H9 (cell line): Measurements from ENCODE around the gene ADGRG4. TPM values are rescaled to one million over a fixed set of nuclear protein-coding genes. Genes with fewer than 3 reads are reported as not detected.

Experiments
- DNase-seq: peaks from one replicate; pipeline ENCODE4 v3.0.0-alpha.2; 2017
- H2AFZ ChIP-seq: one replicate; pipeline ENCODE4 v1.6.1; 2013; ENCODE audit warnings: mild to moderate bottlenecking, low read length, control low read depth, moderate library complexity
- H2AK5ac ChIP-seq: 2 replicates; pipeline ENCODE4 v1.6.1; 2013; ENCODE audit warnings: low read length, control low read depth, mixed read lengths; ENCODE audit not compliant: insufficient read length
- H2BK120ac ChIP-seq: one replicate; pipeline ENCODE4 v1.6.1; 2013; ENCODE audit warnings: low read depth, mild to moderate bottlenecking, low read length, control low read depth, inconsistent platforms; ENCODE audit not compliant: poor library complexity, severe bottlenecking
- H2BK12ac ChIP-seq: 2 replicates; pipeline ENCODE4 v1.6.1; 2013; ENCODE audit warnings: low read length, control low read depth, mixed read lengths, low read depth; ENCODE audit not compliant: insufficient read length
- H2BK15ac ChIP-seq: 2 replicates; pipeline ENCODE4 v1.6.1; 2013; ENCODE audit warnings: low read depth, low read length, control low read depth
- H2BK20ac ChIP-seq: one replicate; pipeline ENCODE4 v1.6.1; 2013; ENCODE audit warnings: low read depth, mild to moderate bottlenecking, low read length, control low read depth, inconsistent platforms; ENCODE audit not compliant: poor library complexity, severe bottlenecking
- H2BK5ac ChIP-seq: 2 replicates; pipeline ENCODE4 v1.6.1; 2013; ENCODE audit warnings: low read length, control low read depth, mixed read lengths; ENCODE audit not compliant: insufficient read length
- H3K14ac ChIP-seq: 2 replicates; pipeline ENCODE4 v1.6.1; 2013; ENCODE audit warnings: low read length, control low read depth; ENCODE audit not compliant: insufficient read depth
- H3K18ac ChIP-seq: 2 replicates; pipeline ENCODE4 v1.6.1; 2013; ENCODE audit warnings: low read depth, mild to moderate bottlenecking, mixed read lengths, low read length, control low read depth; ENCODE audit not compliant: insufficient read length
- H3K23ac ChIP-seq: 2 replicates; pipeline ENCODE4 v1.6.1; 2013; ENCODE audit warnings: low read length, control low read depth, mixed read lengths, low read depth; ENCODE audit not compliant: insufficient read length
- H3K23me2 ChIP-seq: 2 replicates; pipeline ENCODE4 v1.6.1; 2013; ENCODE audit warnings: low read depth, mild to moderate bottlenecking, mixed read lengths, low read length, control low read depth; ENCODE audit not compliant: insufficient read length, poor library complexity, severe bottlenecking
- H3K27ac ChIP-seq: 2 replicates; pipeline ENCODE4 v1.5.1; 2013; ENCODE audit warnings: low read length, control low read depth, mixed read lengths, low read depth; ENCODE audit not compliant: insufficient read length
- H3K27me3 ChIP-seq: 2 replicates; pipeline ENCODE4 v1.6.1; 2013; ENCODE audit warnings: low read length, control low read depth, inconsistent platforms; ENCODE audit not compliant: insufficient read depth
- H3K4ac ChIP-seq: 2 replicates; pipeline ENCODE4 v1.6.1; 2013; ENCODE audit warnings: low read depth, mild to moderate bottlenecking, control low read depth, inconsistent platforms, low read length, moderate library complexity
- H3K4me1 ChIP-seq: 2 replicates; pipeline ENCODE4 v1.6.1; 2013; ENCODE audit warnings: low read length, control low read depth, inconsistent platforms; ENCODE audit not compliant: insufficient read depth
- H3K4me2 ChIP-seq: 2 replicates; pipeline ENCODE4 v1.6.1; 2013; ENCODE audit warnings: low read length, control low read depth, mixed read lengths; ENCODE audit not compliant: insufficient read length, insufficient read depth
- H3K56ac ChIP-seq: 2 replicates; pipeline ENCODE4 v1.6.1; 2013; ENCODE audit warnings: low read depth, mild to moderate bottlenecking, mixed read lengths, low read length, control low read depth; ENCODE audit not compliant: insufficient read length
- H3K79me1 ChIP-seq: 2 replicates; pipeline ENCODE4 v1.6.1; 2013; ENCODE audit warnings: low read depth, mild to moderate bottlenecking, moderate library complexity, low read length, control low read depth, inconsistent platforms; ENCODE audit not compliant: insufficient read depth, poor library complexity, severe bottlenecking
- H3K79me2 ChIP-seq: 2 replicates; pipeline ENCODE4 v1.6.1; 2013; ENCODE audit warnings: low read length, control low read depth, inconsistent platforms; ENCODE audit not compliant: insufficient read depth
- H3K9ac ChIP-seq: 2 replicates; pipeline ENCODE4 v1.6.1; 2013; ENCODE audit warnings: low read length, control low read depth, mixed read lengths; ENCODE audit not compliant: insufficient read length; ENCODE audit errors: extremely low read depth
- H3K9me3 ChIP-seq: one replicate; pipeline ENCODE4 v1.6.1; 2013; ENCODE audit warnings: low read depth, low read length, inconsistent platforms; ENCODE audit not compliant: control insufficient read depth
- H3T11ph ChIP-seq: one replicate; pipeline ENCODE4 v1.6.1; 2013; ENCODE audit warnings: mild to moderate bottlenecking, low read length, control low read depth, inconsistent platforms
- H4K20me1 ChIP-seq: one replicate; pipeline ENCODE4 v1.6.1; 2013; ENCODE audit not compliant: control insufficient read depth, insufficient read length, insufficient read depth
- H4K5ac ChIP-seq: 2 replicates; pipeline ENCODE4 v1.6.1; 2013; ENCODE audit warnings: low read depth, mild to moderate bottlenecking, mixed read lengths, low read length, control low read depth; ENCODE audit not compliant: insufficient read length
- H4K8ac ChIP-seq: replicated peaks from 2 replicates; pipeline ENCODE4 v1.6.1; 2013; ENCODE audit warnings: low read length, control low read depth, mixed read lengths, low read depth; ENCODE audit not compliant: insufficient read length
- H4K91ac ChIP-seq: 2 replicates; pipeline ENCODE4 v1.6.1; 2013; ENCODE audit warnings: low read depth, mild to moderate bottlenecking, moderate library complexity, mixed read lengths, low read length, control low read depth; ENCODE audit not compliant: insufficient read length
- H3K27ac Mint-ChIP-seq, 3 experiments: 2 replicates in 2 of 3; 3 replicates in 1 of 3; pipeline ENCODE4 v1.8.0; 2020 to 2021; ENCODE audit warnings: mixed read lengths in 3 of 3, mild to moderate bottlenecking in 1 of 3, moderate library complexity in 1 of 3
- H3K27me3 Mint-ChIP-seq: 2 replicates; pipeline ENCODE4 v1.8.0; 2021; ENCODE audit warnings: low read depth, mild to moderate bottlenecking, moderate library complexity, mixed read lengths
- H3K36me3 Mint-ChIP-seq, 3 experiments: 2 replicates in 2 of 3; 3 replicates in 1 of 3; pipeline ENCODE4 v1.8.0; 2020 to 2021; ENCODE audit warnings: low read depth in 3 of 3, mixed read lengths in 3 of 3; ENCODE audit not compliant: insufficient read depth in 1 of 3
- H3K4me1 Mint-ChIP-seq, 2 experiments: 2 replicates each; pipeline ENCODE4 v1.8.0; 2020; ENCODE audit warnings: mixed read lengths in 2 of 2
- H3K4me3 Mint-ChIP-seq, 2 experiments: 2 replicates in 1 of 2; 3 replicates in 1 of 2; pipeline ENCODE4 v1.8.0; 2020 to 2021; ENCODE audit warnings: mild to moderate bottlenecking in 2 of 2, mixed read lengths in 2 of 2, moderate library complexity in 1 of 2
- H3K9me3 Mint-ChIP-seq, 2 experiments: 2 replicates in 1 of 2; 3 replicates in 1 of 2; pipeline ENCODE4 v1.8.0; 2020; ENCODE audit warnings: mild to moderate bottlenecking in 2 of 2, mixed read lengths in 2 of 2, moderate library complexity in 1 of 2
- WGBS: extraction: QIAGEN DNeasy Blood & Tissue Kit; methylation state at CpG from one replicate; pipeline ENCODE4 v1.1.7; 2013; ENCODE audit warnings: missing lambda C conversion rate, low lambda C conversion rate, mixed read lengths; ENCODE audit not compliant: insufficient read length; ENCODE audit errors: extremely low coverage; 5-methylcytosine and 5-hydroxymethylcytosine counted together
- total RNA-seq: library from RNA; stranded (reverse); gene quantifications from 2 replicates; pipeline ENCODE4 v1.2.1, GENCODE V29; 2021
- TF ChIP-seq, protein P1 (sequence below): fragments of 200-600 bp; sonication (generic); conservative IDR thresholded peaks from 3 replicates; pipeline ENCODE4 v1.8.0; 2021; ENCODE audit warnings: antibody characterized with exemption, mild to moderate bottlenecking

ADGRG4 gene
- total RNA-seq, 1 experiment from 2014 or later = not detected

DNA sequence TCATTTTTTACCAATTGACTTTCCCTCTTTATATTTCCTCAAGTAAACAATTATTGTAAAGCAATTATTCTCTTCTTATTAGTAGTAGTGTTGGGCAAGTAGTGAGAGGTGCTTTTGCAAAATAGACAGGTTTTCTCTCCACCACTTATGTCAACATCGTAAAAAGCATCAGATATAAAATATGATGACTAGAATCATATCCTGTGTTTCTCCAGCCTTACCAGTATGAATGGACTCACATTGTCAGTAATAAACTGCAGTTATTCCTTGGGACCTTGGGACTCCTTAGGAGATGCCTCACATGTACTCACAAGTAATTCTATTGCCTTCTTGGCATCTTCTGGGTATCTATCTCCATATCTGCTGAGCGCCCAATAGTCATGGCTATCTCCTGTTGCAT, 146.5 kb downstream of the ADGRG4 start:
- Histone ChIP-seq H3K27me3 (no peaks in the 10 kb centered on the region), H2BK15ac (no peak overlapping the region), H4K5ac (no peak overlapping the region), H3K79me1 (no peaks in the 10 kb centered on the region), H2BK20ac (no peak overlapping the region), H3K4me1 (no peaks in the 10 kb centered on the region), H4K91ac (no peak overlapping the region), H2BK12ac (no peak overlapping the region), H2AK5ac (no peak overlapping the region), H3K23me2 (no peaks in the 10 kb centered on the region), H3K18ac (no peak overlapping the region), H4K20me1 (no peaks in the 10 kb centered on the region), H3K56ac (no peak overlapping the region), H3K9ac (no peak overlapping the region), H3K4ac (no peak overlapping the region), H3K23ac (no peak overlapping the region), H2AFZ (no peak overlapping the region), H3K14ac (no peak overlapping the region), H2BK120ac (no peak overlapping the region), H3K79me2 (no peaks in the 10 kb centered on the region), H3K4me2 (no peak overlapping the region), H2BK5ac (no peak overlapping the region), H4K8ac (no peak overlapping the region), H3K9me3 (peaks cover 18% of the 10 kb centered on the region), H3T11ph (no peak overlapping the region), H3K27ac (no peak overlapping the region)
- Mint-ChIP-seq H3K4me3 (no peak overlapping the region), H3K27ac (no peak overlapping the region), H3K27me3 (no peaks in the 10 kb centered on the region; the same call in 1 of the 2 replicates), H3K9me3 (peaks cover 6 to 12% of the 10 kb centered on the region in 2 experiments), H3K4me1 (no peaks in the 10 kb centered on the region), H3K36me3 (peaks cover 0 to 5% (median 2%) of the 10 kb centered on the region in 3 experiments; a peak in 4 of 7 replicates)
- no CpG with 5 or more reads among the region's 2 CpGs for WGBS
- TF ChIP-seq, protein P1, sequence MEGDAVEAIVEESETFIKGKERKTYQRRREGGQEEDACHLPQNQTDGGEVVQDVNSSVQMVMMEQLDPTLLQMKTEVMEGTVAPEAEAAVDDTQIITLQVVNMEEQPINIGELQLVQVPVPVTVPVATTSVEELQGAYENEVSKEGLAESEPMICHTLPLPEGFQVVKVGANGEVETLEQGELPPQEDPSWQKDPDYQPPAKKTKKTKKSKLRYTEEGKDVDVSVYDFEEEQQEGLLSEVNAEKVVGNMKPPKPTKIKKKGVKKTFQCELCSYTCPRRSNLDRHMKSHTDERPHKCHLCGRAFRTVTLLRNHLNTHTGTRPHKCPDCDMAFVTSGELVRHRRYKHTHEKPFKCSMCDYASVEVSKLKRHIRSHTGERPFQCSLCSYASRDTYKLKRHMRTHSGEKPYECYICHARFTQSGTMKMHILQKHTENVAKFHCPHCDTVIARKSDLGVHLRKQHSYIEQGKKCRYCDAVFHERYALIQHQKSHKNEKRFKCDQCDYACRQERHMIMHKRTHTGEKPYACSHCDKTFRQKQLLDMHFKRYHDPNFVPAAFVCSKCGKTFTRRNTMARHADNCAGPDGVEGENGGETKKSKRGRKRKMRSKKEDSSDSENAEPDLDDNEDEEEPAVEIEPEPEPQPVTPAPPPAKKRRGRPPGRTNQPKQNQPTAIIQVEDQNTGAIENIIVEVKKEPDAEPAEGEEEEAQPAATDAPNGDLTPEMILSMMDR = no peak
- no peak for DNase-seq
